ENCODE measurements around the gene RRP7A.
"Not testable (repeated sequence)": the region's sequence is repeated elsewhere in the genome, so short reads cannot be mapped to it uniquely, and the experiment has no call there.

RRP7A gene

GRCh38 chr22:42500161-42500835 is 19.3 kb downstream of the RRP7A start:
- peak; percentile 39; the same call in 2 of the 3 replicates for ATAC-seq (ENCODE audit: insufficient read depth, low read depth)
- no peak overlapping the region for H3K4me3 ChIP-seq (ENCODE audit: low read depth in 1 of 2, low read length in 2 of 2)

GRCh38 chr22:42499773-42500160 is 19.8 kb downstream of the RRP7A start:
- not testable (repeated sequence) for H3K36me3 ChIP-seq (ENCODE audit: insufficient read depth, low read length); H4K20me1 ChIP-seq (ENCODE audit: insufficient read depth, low read length); H3K9me3 ChIP-seq (ENCODE audit: insufficient read depth, low read length, severe bottlenecking); H3K9ac ChIP-seq (ENCODE audit: low read depth, low read length); H3K79me2 ChIP-seq (ENCODE audit: insufficient read depth, low read length); H3K27ac ChIP-seq (ENCODE audit: low read length); H3K27me3 ChIP-seq (ENCODE audit: insufficient read depth, low read length, poor library complexity); H3K4me2 ChIP-seq (ENCODE audit: insufficient read depth, low read length); DNase-seq; ATAC-seq (ENCODE audit: insufficient read depth, low read depth); H3K4me3 ChIP-seq (ENCODE audit: low read depth in 1 of 2, low read length in 2 of 2); H2AFZ ChIP-seq (ENCODE audit: low read depth, low read length); H3K4me1 ChIP-seq (ENCODE audit: insufficient read depth, low read length)

More at GRCh38 chr22:42500161-42500835, 19.3 kb downstream of the RRP7A start:
- Histone ChIP-seq H2AFZ (ENCODE audit: low read depth, low read length) (no peak overlapping the region), H3K27me3 (ENCODE audit: insufficient read depth, low read length, poor library complexity) (no peaks in the 10 kb centered on the region), H4K20me1 (ENCODE audit: insufficient read depth, low read length) (no peaks in the 10 kb centered on the region), H3K9ac (ENCODE audit: low read depth, low read length) (no peak overlapping the region), H3K4me1 (ENCODE audit: insufficient read depth, low read length) (no peaks in the 10 kb centered on the region), H3K4me2 (ENCODE audit: insufficient read depth, low read length) (no peak overlapping the region), H3K36me3 (ENCODE audit: insufficient read depth, low read length) (no peaks in the 10 kb centered on the region), H3K9me3 (ENCODE audit: insufficient read depth, low read length, severe bottlenecking) (no peaks in the 10 kb centered on the region), H3K79me2 (ENCODE audit: insufficient read depth, low read length) (no peaks in the 10 kb centered on the region), H3K27ac (ENCODE audit: low read length) (no peak overlapping the region)
- DNase-seq: peak; percentile 24
- TF ChIP-seq EZH2 (IDR thresholded peaks at IDR 0.05; ENCODE audit: borderline replicate concordance, low read depth, low read length, severe bottlenecking): no peak
- no peak for TF ChIP-seq CTCF (IDR thresholded peaks at IDR 0.05; ENCODE audit: borderline replicate concordance, extremely low read depth, low read length, poor library complexity, severe bottlenecking)

GRCh38 chr22:42495533-42496141 is 24.0 kb downstream of the RRP7A start:
- H3K9ac ChIP-seq (ENCODE audit: low read depth, low read length); H3K9me3 ChIP-seq (ENCODE audit: insufficient read depth, low read length, severe bottlenecking); H3K27ac ChIP-seq (ENCODE audit: low read length); H3K4me3 ChIP-seq (ENCODE audit: low read depth in 1 of 2, low read length in 2 of 2); H2AFZ ChIP-seq (ENCODE audit: low read depth, low read length); H4K20me1 ChIP-seq (ENCODE audit: insufficient read depth, low read length); DNase-seq; H3K4me1 ChIP-seq (ENCODE audit: insufficient read depth, low read length); H3K27me3 ChIP-seq (ENCODE audit: insufficient read depth, low read length, poor library complexity); ATAC-seq (ENCODE audit: insufficient read depth, low read depth); H3K4me2 ChIP-seq (ENCODE audit: insufficient read depth, low read length); H3K79me2 ChIP-seq (ENCODE audit: insufficient read depth, low read length); H3K36me3 ChIP-seq (ENCODE audit: insufficient read depth, low read length): not testable (repeated sequence)

- Histone ChIP-seq H2AFZ (ENCODE audit: low read depth, low read length) (no peak overlapping the region), H3K4me2 (ENCODE audit: insufficient read depth, low read length) (no peak overlapping the region), H3K4me3 (ENCODE audit: low read depth in 1 of 2, low read length in 2 of 2) (no peak overlapping the region), H3K9me3 (ENCODE audit: insufficient read depth, low read length, severe bottlenecking) (no peaks in the 10 kb centered on the region), H3K4me1 (ENCODE audit: insufficient read depth, low read length) (no peaks in the 10 kb centered on the region), H3K79me2 (ENCODE audit: insufficient read depth, low read length) (no peaks in the 10 kb centered on the region), H3K27me3 (ENCODE audit: insufficient read depth, low read length, poor library complexity) (peaks cover 3% of the 10 kb centered on the region), H3K27ac (ENCODE audit: low read length) (no peak overlapping the region), H3K36me3 (ENCODE audit: insufficient read depth, low read length) (no peaks in the 10 kb centered on the region), H3K9ac (ENCODE audit: low read depth, low read length) (no peak overlapping the region), H4K20me1 (ENCODE audit: insufficient read depth, low read length) (no peaks in the 10 kb centered on the region)
- ATAC-seq (ENCODE audit: insufficient read depth, low read depth) (no peak), DNase-seq (no peak)
- no peak for TF ChIP-seq EZH2 (IDR thresholded peaks at IDR 0.05; ENCODE audit: borderline replicate concordance, low read depth, low read length, severe bottlenecking)
- TF ChIP-seq CTCF (IDR thresholded peaks at IDR 0.05; ENCODE audit: borderline replicate concordance, extremely low read depth, low read length, poor library complexity, severe bottlenecking): no peak
These were observed 26.2 kb downstream of the RRP7A start for GRCh38 chr22:42493393-42493792.
